Measurements from ENCODE around the gene KANSL1.

DNA sequence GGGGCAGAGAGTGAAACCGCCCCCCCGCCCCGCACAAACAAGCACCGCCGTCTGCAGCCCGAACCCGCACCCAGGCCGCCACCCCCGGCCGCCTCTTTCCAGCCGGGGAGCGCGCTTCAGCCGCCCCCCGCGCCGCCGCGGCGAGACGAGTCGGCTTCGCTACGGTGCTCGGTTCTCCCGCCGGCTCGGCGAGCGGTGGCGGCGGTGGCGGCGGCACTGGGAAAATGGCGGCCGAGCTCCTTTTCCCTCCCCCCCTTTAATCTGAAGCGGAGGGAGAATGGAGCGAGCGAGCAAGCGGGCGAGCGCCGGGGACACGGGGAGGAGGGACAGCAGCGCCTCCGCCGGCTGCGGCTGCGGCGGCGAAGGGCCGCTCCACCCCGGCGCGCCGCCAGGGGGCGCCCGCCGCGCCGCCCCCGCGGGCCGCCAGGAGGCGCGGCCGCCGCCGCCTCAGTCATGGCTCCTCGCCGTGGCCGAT lies at the start of gene KANSL1:
- TF ChIP-seq, protein P1, sequence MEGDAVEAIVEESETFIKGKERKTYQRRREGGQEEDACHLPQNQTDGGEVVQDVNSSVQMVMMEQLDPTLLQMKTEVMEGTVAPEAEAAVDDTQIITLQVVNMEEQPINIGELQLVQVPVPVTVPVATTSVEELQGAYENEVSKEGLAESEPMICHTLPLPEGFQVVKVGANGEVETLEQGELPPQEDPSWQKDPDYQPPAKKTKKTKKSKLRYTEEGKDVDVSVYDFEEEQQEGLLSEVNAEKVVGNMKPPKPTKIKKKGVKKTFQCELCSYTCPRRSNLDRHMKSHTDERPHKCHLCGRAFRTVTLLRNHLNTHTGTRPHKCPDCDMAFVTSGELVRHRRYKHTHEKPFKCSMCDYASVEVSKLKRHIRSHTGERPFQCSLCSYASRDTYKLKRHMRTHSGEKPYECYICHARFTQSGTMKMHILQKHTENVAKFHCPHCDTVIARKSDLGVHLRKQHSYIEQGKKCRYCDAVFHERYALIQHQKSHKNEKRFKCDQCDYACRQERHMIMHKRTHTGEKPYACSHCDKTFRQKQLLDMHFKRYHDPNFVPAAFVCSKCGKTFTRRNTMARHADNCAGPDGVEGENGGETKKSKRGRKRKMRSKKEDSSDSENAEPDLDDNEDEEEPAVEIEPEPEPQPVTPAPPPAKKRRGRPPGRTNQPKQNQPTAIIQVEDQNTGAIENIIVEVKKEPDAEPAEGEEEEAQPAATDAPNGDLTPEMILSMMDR (IDR thresholded peaks at IDR 0.05; ENCODE audit: insufficient read depth, low read length, poor library complexity, severe bottlenecking), result no peak
- TF ChIP-seq EZH2phosphoT487 (conservative IDR thresholded peaks at IDR 0.05; ENCODE audit: low read length), result no peak

Data from SU-DHL-6 (cell line).